HCT116 (cell line): Measurements from ENCODE around the gene ELAVL1. TPM values are rescaled to one million over a fixed set of nuclear protein-coding genes. Genes with fewer than 3 reads are reported as not detected.

Source experiments
- ATAC-seq: fragments of 200-7000 bp; cut with Tn5 transposase; 2 replicates; pipeline ENCODE4 v1.9.1; 2020; ENCODE audit warnings: mild to moderate bottlenecking, moderate library complexity
- BruUV-seq: library from RNA; stranded (reverse); fragments of 400-500 nt; replicated peaks from 2 replicates; lab custom pipeline; 2021; lab: Mats Ljungman, UMichigan
- CTCF ChIA-PET: fragments of 300-600 bp; sonication (Branson Sonifier 250); formaldehyde crosslinking; loops from one replicate; lab custom pipeline; 2021; ENCODE audit warnings: antibody characterized with exemption; lab: Charles Lee
- POLR2A ChIA-PET: fragments of 300-600, 350-600 bp; sonication (Branson Sonifier 250); formaldehyde crosslinking; loops from one replicate; lab custom pipeline; 2021; ENCODE audit warnings: antibody characterized with exemption; lab: Charles Lee
- RAD21 ChIA-PET, 2 experiments: fragments of 300-600 bp; sonication (Branson Sonifier 250); formaldehyde crosslinking; loops; one replicate each; lab custom pipeline; 2023; ENCODE audit warnings: low total read pairs in 2 of 2; ENCODE audit not compliant: uncharacterized antibody in 2 of 2, unreplicated experiment in 2 of 2, low non-redundant PET in 1 of 2; lab: Charles Lee
- DNase-seq: peaks from one replicate; pipeline ENCODE4 v3.0.0-alpha.2; 2010; ENCODE audit warnings: low read depth, low spot score
- H2AFZ ChIP-seq: fragments of 200-600 bp; shearing (Covaris generic), sonication (generic); 2 replicates; pipeline ENCODE4 v1.6.1; 2017; ENCODE audit warnings: low read depth, mixed run types, mixed read lengths, antibody characterized with exemption, low read length; ENCODE audit not compliant: poor library complexity, severe bottlenecking
- H3K27ac ChIP-seq: 2 replicates; pipeline ENCODE4 v1.5.1; 2012; ENCODE audit warnings: low read depth, low read length
- H3K27me3 ChIP-seq: fragments of 200-600 bp; sonication (generic); 2 replicates; pipeline ENCODE4 v1.6.1; 2016; ENCODE audit warnings: mixed run types, low read length, mixed read lengths; ENCODE audit not compliant: insufficient read depth
- H3K36me3 ChIP-seq, 2 experiments: fragments of 200-500 bp in 1 of 2; fragments of 200-600 bp in 1 of 2; sonication (Bioruptor generic) in 1 of 2; sonication (generic) in 1 of 2; 2 replicates each; pipeline versions ENCODE4 v1.5.1 to v1.6.1; 2014 to 2016; ENCODE audit warnings: low read length in 2 of 2, inconsistent platforms in 1 of 2, mixed read lengths in 1 of 2, mixed run types in 1 of 2; ENCODE audit not compliant: insufficient read depth in 2 of 2, control insufficient read depth in 1 of 2
- H3K4me1 ChIP-seq, 2 experiments: fragments of 200-600 bp in 1 of 2; sonication (generic) in 1 of 2; 2 replicates each; pipeline versions ENCODE4 v1.5.1 to v1.6.1; 2012 to 2017; ENCODE audit warnings: low read length in 2 of 2, inconsistent platforms in 1 of 2, mild to moderate bottlenecking in 1 of 2, mixed read lengths in 1 of 2, mixed run types in 1 of 2, moderate library complexity in 1 of 2; ENCODE audit not compliant: insufficient read depth in 2 of 2, control insufficient read depth in 1 of 2
- H3K4me2 ChIP-seq: fragments of 200-600 bp; sonication (generic); 2 replicates; pipeline ENCODE4 v1.6.1; 2017; ENCODE audit warnings: mixed run types, low read length, mixed read lengths
- H3K4me3 ChIP-seq, 2 experiments: fragments of 200-600 bp in 1 of 2; sonication (generic) in 1 of 2; replicated peaks in 1 of 2; 2 replicates each; pipeline ENCODE4 v1.5.1; 2011 to 2016; ENCODE audit warnings: low read length in 2 of 2, control low read depth in 1 of 2, low read depth in 1 of 2, mild to moderate bottlenecking in 1 of 2, mixed read lengths in 1 of 2, mixed run types in 1 of 2
- H3K79me2 ChIP-seq: fragments of 200-600 bp; sonication (generic); 2 replicates; pipeline ENCODE4 v1.6.1; 2017; ENCODE audit warnings: mild to moderate bottlenecking, mixed run types, low read length, moderate library complexity, mixed read lengths; ENCODE audit not compliant: insufficient read depth
- H3K9ac ChIP-seq: fragments of 200-600 bp; sonication (generic); 2 replicates; pipeline ENCODE4 v1.6.1; 2016; ENCODE audit warnings: low read length, mixed read lengths
- H3K9me2 ChIP-seq: fragments of 200-600 bp; sonication (generic), shearing (Covaris generic); 2 replicates; pipeline ENCODE4 v1.6.1; 2017; ENCODE audit warnings: mixed run types, mild to moderate bottlenecking, moderate library complexity; ENCODE audit not compliant: insufficient read depth
- H3K9me3 ChIP-seq, 2 experiments: fragments of 200-500 bp in 1 of 2; fragments of 200-600 bp in 1 of 2; sonication (Bioruptor generic) in 1 of 2; sonication (generic) in 1 of 2; 2 replicates each; pipeline ENCODE4 v1.6.1; 2014 to 2017; ENCODE audit warnings: low read length in 2 of 2, mixed read lengths in 2 of 2, inconsistent platforms in 1 of 2, low read depth in 1 of 2, mild to moderate bottlenecking in 1 of 2, mixed run types in 1 of 2, moderate library complexity in 1 of 2; ENCODE audit not compliant: control insufficient read depth in 1 of 2, insufficient read depth in 1 of 2
- H4K20me1 ChIP-seq: fragments of 200-600 bp; sonication (generic), shearing (Covaris generic); 2 replicates; pipeline ENCODE4 v1.6.1; 2017; ENCODE audit warnings: mixed run types, mild to moderate bottlenecking, moderate library complexity; ENCODE audit not compliant: insufficient read depth
- CTCF ChIP-seq, 3 experiments: fragments of 200-600 bp in 1 of 3; sonication (generic) in 1 of 3; IDR thresholded peaks in 2 of 3; conservative IDR thresholded peaks in 1 of 3; 2 replicates each; pipeline ENCODE4 v1.5.1; 2012 to 2017; ENCODE audit warnings: low read depth in 2 of 3, low read length in 2 of 3, antibody characterized with exemption in 1 of 3, borderline replicate concordance in 1 of 3, control low read depth in 1 of 3, mild to moderate bottlenecking in 1 of 3, mixed read lengths in 1 of 3, mixed run types in 1 of 3, moderate library complexity in 1 of 3; ENCODE audit not compliant: insufficient read depth in 1 of 3
- JUND ChIP-seq: IDR thresholded peaks from 2 replicates; pipeline ENCODE4 v1.6.1; 2012
- POLR2A ChIP-seq: IDR thresholded peaks from 2 replicates; pipeline ENCODE4 v1.7.0; 2011; ENCODE audit warnings: borderline replicate concordance; ENCODE audit not compliant: insufficient read depth, insufficient read length; ENCODE audit errors: extremely low read depth
- intact Hi-C: fragments of 100-400 bp; cut with micrococcal nuclease; formaldehyde crosslinking; loops from 2 replicates; pipeline ENCODE4 v1.10.0; 2022
- total RNA-seq: library from RNA; stranded (reverse); gene quantifications from one replicate; pipeline ENCODE4 v1.2.1, GENCODE V29; 2021; ENCODE audit not compliant: unreplicated experiment

ELAVL1 gene
- total RNA-seq, 1 experiment from 2014 or later, result 134 TPM

GRCh38 chr19:7934766-7935165 is 70.7 kb downstream of the ELAVL1 start:
- Histone ChIP-seq H2AFZ (no peak overlapping the region), H3K4me3 (no peak overlapping the region), H3K36me3 (peaks cover 39 to 47% of the 10 kb centered on the region in 2 experiments), H3K9me3 (no peaks in the 10 kb centered on the region), H3K9ac (no peak overlapping the region), H3K4me2 (no peak overlapping the region), H3K79me2 (peaks cover 13% of the 10 kb centered on the region), H4K20me1 (no peaks in the 10 kb centered on the region), H3K9me2 (no peaks in the 10 kb centered on the region), H3K27ac (no peak overlapping the region), H3K4me1 (peaks cover 5 to 13% of the 10 kb centered on the region in 2 experiments), H3K27me3 (no peaks in the 10 kb centered on the region)
- TF ChIP-seq JUND, result no peak
- POLR2A ChIA-PET, result no interaction called here
- RAD21 ChIA-PET, result no interaction called here
- DNase-seq (no peak), ATAC-seq (no peak)
- BruUV-seq, result no TSS peak
- CTCF ChIA-PET, result no interaction called here
- intact Hi-C loops, result no loop called here

DNA sequence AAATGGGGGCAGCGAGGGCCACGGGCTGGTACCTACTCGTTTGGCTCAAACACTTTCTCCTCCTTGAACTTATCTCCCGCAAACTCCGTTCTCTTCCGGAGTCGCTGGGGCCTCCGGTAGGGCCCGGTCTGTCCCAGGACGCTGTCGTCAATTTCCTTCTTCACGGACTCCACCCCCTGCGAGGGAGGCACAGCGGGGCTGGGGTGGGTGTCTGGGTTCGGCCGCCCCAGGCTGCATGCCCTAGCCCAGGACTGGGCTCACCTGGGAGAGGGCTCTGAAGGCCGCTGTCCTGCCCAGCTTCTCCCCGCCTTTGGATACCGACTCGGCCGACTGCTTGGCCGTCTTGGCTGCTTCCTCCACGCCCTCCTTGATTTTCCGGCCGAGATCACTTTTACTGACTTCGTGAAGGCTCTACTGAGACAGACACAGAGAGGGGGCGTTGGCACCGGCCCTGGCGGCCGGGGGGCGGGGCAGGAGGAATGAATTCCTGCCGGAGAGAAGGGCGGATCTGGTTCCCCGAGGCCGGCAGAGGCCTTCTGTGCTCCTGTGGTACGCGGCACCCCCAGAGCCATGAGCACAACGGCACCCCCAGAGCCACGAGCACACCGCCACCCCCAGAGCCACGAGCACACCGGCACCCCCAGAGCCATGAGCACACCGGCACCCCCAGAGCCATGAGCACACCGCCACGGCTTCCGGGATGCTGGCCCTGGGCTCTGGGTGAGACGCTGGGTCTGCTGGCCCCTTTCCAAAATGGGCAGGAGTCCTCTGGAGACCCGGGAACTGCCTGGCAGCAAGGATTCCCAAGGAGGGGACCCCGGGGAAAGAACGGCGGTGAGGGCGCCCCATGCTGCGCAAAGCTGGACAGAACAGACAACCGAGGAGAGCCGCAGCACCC is 71.4 kb downstream of the ELAVL1 start:
- BruUV-seq, result no TSS peak
- intact Hi-C loops, result no loop called here
- Histone ChIP-seq H3K36me3 (peaks cover 39 to 46% of the 10 kb centered on the region in 2 experiments), H3K9me2 (no peaks in the 10 kb centered on the region), H3K9ac (no peak overlapping the region), H3K4me1 (peaks cover 12 to 20% of the 10 kb centered on the region in 2 experiments), H3K27ac (no peak overlapping the region), H3K4me2 (no peak overlapping the region), H3K79me2 (peaks cover 11% of the 10 kb centered on the region), H2AFZ (no peak overlapping the region), H3K27me3 (no peaks in the 10 kb centered on the region), H3K4me3 (no peak overlapping the region), H3K9me3 (no peaks in the 10 kb centered on the region), H4K20me1 (no peaks in the 10 kb centered on the region)
- RAD21 ChIA-PET, result no interaction called here
- DNase-seq (no peak), ATAC-seq (no peak)
- POLR2A ChIA-PET, result no interaction called here
- CTCF ChIA-PET, result no interaction called here
- TF ChIP-seq POLR2A, result no peak
- TF ChIP-seq CTCF (IDR thresholded peaks at IDR 0.05 in 2 of 3, conservative IDR thresholded peaks at IDR 0.05 in 1 of 3; ENCODE audit: borderline replicate concordance in 1 of 3, insufficient read depth in 1 of 3, low read depth in 2 of 3, low read length in 2 of 3), result 0 out of 6 replicates have a peak, but pooled peaks of 1 of the 3 experiments have one; percentile 3
